ENCODE data around the gene PLAC9. TPM values are rescaled to one million over a fixed set of nuclear protein-coding genes. Genes with fewer than 3 reads are reported as not detected.

Gene PLAC9
- total RNA-seq, 1 donor from 2014 or later: not detected

GRCh38 chr10:80173466-80173865, 40.9 kb downstream of the PLAC9 start:
- Histone ChIP-seq H3K4me2 (no peak overlapping the region), H3K4me1 (peaks cover 9% of the 10 kb centered on the region), H3K9me3 (ENCODE audit: low read depth) (no peaks in the 10 kb centered on the region), H3K79me2 (ENCODE audit: low read depth) (no peaks in the 10 kb centered on the region), H2AFZ (replicated peaks) (no peak overlapping the region), H3K27me3 (no peaks in the 10 kb centered on the region), H3K27ac (no peak overlapping the region), H3K36me3 (no peaks in the 10 kb centered on the region), H3K9ac (no peak overlapping the region), H4K20me1 (ENCODE audit: low read depth) (no peaks in the 10 kb centered on the region), H3F3A (ENCODE audit: low read depth) (no peaks in the 10 kb centered on the region), H3K4me3 (no peak overlapping the region)
- no peak overlapping the region for H3K4me3 Mint-ChIP-seq
- H3K27me3 Mint-ChIP-seq (ENCODE audit: insufficient read depth, low read depth): peaks cover 11% of the 10 kb centered on the region
- TF ChIP-seq EZH2phosphoT487 (IDR thresholded peaks at IDR 0.05): no peak
- no peak for TF ChIP-seq CTCF (IDR thresholded peaks at IDR 0.05)
- TF ChIP-seq EZH2 (IDR thresholded peaks at IDR 0.05): no peak
- DNase-seq (ENCODE audit: low spot score): no peak
- H3K36me3 Mint-ChIP-seq: no peaks in the 10 kb centered on the region
- no peaks in the 10 kb centered on the region for H3K9me3 Mint-ChIP-seq
- no peak overlapping the region for H3K27ac Mint-ChIP-seq
- H3K4me1 Mint-ChIP-seq: peaks cover 5% of the 10 kb centered on the region

- no peaks in the 10 kb centered on the region for H3K27me3 ChIP-seq
- Mint-ChIP-seq H3K36me3 (no peaks in the 10 kb centered on the region), H3K4me3 (no peak overlapping the region), H3K27ac (no peak overlapping the region), H3K27me3 (ENCODE audit: insufficient read depth, low read depth) (peaks cover 9% of the 10 kb centered on the region), H3K4me1 (peaks cover 5% of the 10 kb centered on the region), H3K9me3 (no peaks in the 10 kb centered on the region)
- no peaks in the 10 kb centered on the region for H4K20me1 ChIP-seq (ENCODE audit: low read depth)
- H2AFZ ChIP-seq (replicated peaks): no peak overlapping the region
- H3K4me2 ChIP-seq: no peak overlapping the region
- H3K36me3 ChIP-seq: no peaks in the 10 kb centered on the region
- no peak for TF ChIP-seq EZH2phosphoT487 (IDR thresholded peaks at IDR 0.05)
- TF ChIP-seq CTCF (IDR thresholded peaks at IDR 0.05): no peak
- no peak for TF ChIP-seq EZH2 (IDR thresholded peaks at IDR 0.05)
- no peak overlapping the region for H3K27ac ChIP-seq
- no peaks in the 10 kb centered on the region for H3F3A ChIP-seq (ENCODE audit: low read depth)
- no peak for DNase-seq (ENCODE audit: low spot score)
- H3K9ac ChIP-seq: no peak overlapping the region
- no peaks in the 10 kb centered on the region for H3K9me3 ChIP-seq (ENCODE audit: low read depth)
- no peak overlapping the region for H3K4me3 ChIP-seq
- H3K4me1 ChIP-seq: peaks cover 9% of the 10 kb centered on the region
- no peaks in the 10 kb centered on the region for H3K79me2 ChIP-seq (ENCODE audit: low read depth)
Observed at GRCh38 chr10:80174641-80175395, 42.3 kb downstream of the PLAC9 start.

- no peaks in the 10 kb centered on the region for H3F3A ChIP-seq (ENCODE audit: low read depth)
- H3K79me2 ChIP-seq (ENCODE audit: low read depth): no peaks in the 10 kb centered on the region
- no peaks in the 10 kb centered on the region for H3K27me3 ChIP-seq
- H3K4me2 ChIP-seq: no peak overlapping the region
- H3K27ac ChIP-seq: no peak overlapping the region
- no peaks in the 10 kb centered on the region for H4K20me1 ChIP-seq (ENCODE audit: low read depth)
- H3K9ac ChIP-seq: no peak overlapping the region
- TF ChIP-seq EZH2phosphoT487 (IDR thresholded peaks at IDR 0.05) (no peak), EZH2 (IDR thresholded peaks at IDR 0.05) (no peak), CTCF (IDR thresholded peaks at IDR 0.05) (no peak)
- no peak overlapping the region for H3K4me3 Mint-ChIP-seq
- H3K9me3 ChIP-seq (ENCODE audit: low read depth): no peaks in the 10 kb centered on the region
- no peaks in the 10 kb centered on the region for H3K36me3 Mint-ChIP-seq
- H3K27ac Mint-ChIP-seq: no peak overlapping the region
- H2AFZ ChIP-seq (replicated peaks): no peak overlapping the region
- peaks cover 5% of the 10 kb centered on the region for H3K4me1 Mint-ChIP-seq
- no peaks in the 10 kb centered on the region for H3K36me3 ChIP-seq
- no peak overlapping the region for H3K4me3 ChIP-seq
- DNase-seq (ENCODE audit: low spot score): no peak
- H3K4me1 ChIP-seq: peaks cover 9% of the 10 kb centered on the region
- no peaks in the 10 kb centered on the region for H3K27me3 Mint-ChIP-seq (ENCODE audit: insufficient read depth, low read depth)
- H3K9me3 Mint-ChIP-seq: no peaks in the 10 kb centered on the region
Observed at GRCh38 chr10:80176526-80176925, 44.0 kb downstream of the PLAC9 start.

Measured in neural progenitor cell (in vitro differentiated cells).